CD14-positive monocyte (primary cell): ENCODE measurements around the gene TFAP2D. TPM values are rescaled to one million over a fixed set of nuclear protein-coding genes. Genes with fewer than 3 reads are reported as not detected.

Source experiments
- DNase-seq, 3 donors: peaks; one replicate each; pipeline ENCODE4 v3.0.0-alpha.2; 2011 to 2022
- H2AFZ ChIP-seq: 2 replicates; pipeline ENCODE4 v1.6.0; 2012; ENCODE audit warnings: mild to moderate bottlenecking, low read depth, low read length, inconsistent platforms; ENCODE audit not compliant: insufficient read depth, poor library complexity, severe bottlenecking
- H3K27ac ChIP-seq, 2 donors: 1 replicate in 1 of 2; 2 replicates in 1 of 2; pipeline ENCODE4 v1.5.1; 2012 to 2013; ENCODE audit warnings: low read length in 2 of 2, control low read depth in 1 of 2, inconsistent platforms in 1 of 2, low read depth in 1 of 2, mild to moderate bottlenecking in 1 of 2
- H3K27me3 ChIP-seq, 2 donors: one replicate each; pipeline versions ENCODE4 v1.6.0 to v1.6.1; 2011 to 2013; ENCODE audit warnings: low read length in 2 of 2; ENCODE audit not compliant: control insufficient read depth in 2 of 2, insufficient read depth in 2 of 2
- H3K36me3 ChIP-seq, 2 donors: replicated peaks in 1 of 2; 1 replicate in 1 of 2; 2 replicates in 1 of 2; pipeline versions ENCODE4 v1.5.1 to v1.6.1; 2012 to 2013; ENCODE audit warnings: low read length in 2 of 2, control low read depth in 1 of 2, inconsistent platforms in 1 of 2, mild to moderate bottlenecking in 1 of 2; ENCODE audit not compliant: insufficient read depth in 2 of 2, control insufficient read depth in 1 of 2
- H3K4me1 ChIP-seq, 2 donors: 1 replicate in 1 of 2; 2 replicates in 1 of 2; pipeline versions ENCODE4 v1.5.1 to v1.6.1; 2012 to 2013; ENCODE audit warnings: low read length in 2 of 2, control low read depth in 1 of 2, inconsistent platforms in 1 of 2, mild to moderate bottlenecking in 1 of 2, moderate library complexity in 1 of 2; ENCODE audit not compliant: insufficient read depth in 2 of 2, control insufficient read depth in 1 of 2
- H3K4me2 ChIP-seq: replicated peaks from 2 replicates; pipeline ENCODE3; 2012; ENCODE audit warnings: low read length, moderate library complexity, mild to moderate bottlenecking; ENCODE audit not compliant: poor library complexity, severe bottlenecking; ENCODE audit errors: extremely low read depth
- H3K4me3 ChIP-seq, 3 experiments: fragments of 200-600 bp in 1 of 3; sonication (generic) in 1 of 3; replicated peaks in 1 of 3; 1 replicate in 2 of 3; 2 replicates in 1 of 3; pipeline ENCODE4 v1.5.1; 2011 to 2013; ENCODE audit warnings: low read length in 3 of 3, mild to moderate bottlenecking in 3 of 3, control low read depth in 2 of 3, low read depth in 2 of 3, inconsistent platforms in 1 of 3, moderate library complexity in 1 of 3
- H3K79me2 ChIP-seq: 2 replicates; pipeline ENCODE4 v1.6.0; 2012; ENCODE audit warnings: mild to moderate bottlenecking, control low read depth, inconsistent platforms, low read length, moderate library complexity; ENCODE audit not compliant: insufficient read depth
- H3K9ac ChIP-seq: 2 replicates; pipeline ENCODE4 v1.6.0; 2017; ENCODE audit warnings: low read length, mild to moderate bottlenecking; ENCODE audit not compliant: insufficient read depth, poor library complexity, severe bottlenecking
- H3K9me3 ChIP-seq, 2 donors: replicated peaks in 1 of 2; 1 replicate in 1 of 2; 2 replicates in 1 of 2; pipeline versions ENCODE4 v1.5.1 to v1.6.1; 2012 to 2013; ENCODE audit warnings: low read length in 2 of 2, control low read depth in 1 of 2; ENCODE audit not compliant: control insufficient read depth in 1 of 2, insufficient read depth in 1 of 2
- H4K20me1 ChIP-seq: 2 replicates; pipeline ENCODE4 v1.6.0; 2012; ENCODE audit warnings: mild to moderate bottlenecking, low read length, control low read depth, moderate library complexity; ENCODE audit not compliant: insufficient read depth
- H3K27ac Mint-ChIP-seq, 7 donors: one replicate each; pipeline ENCODE4 v1.8.0; 2020; ENCODE audit warnings: mild to moderate bottlenecking in 7 of 7, mixed read lengths in 7 of 7, moderate library complexity in 6 of 7, inconsistent platforms in 2 of 7
- H3K27me3 Mint-ChIP-seq, 3 donors: one replicate each; pipeline ENCODE4 v1.8.0; 2021 to 2022; ENCODE audit warnings: low read depth in 3 of 3, mild to moderate bottlenecking in 3 of 3, mixed read lengths in 3 of 3, moderate library complexity in 3 of 3, inconsistent platforms in 1 of 3
- H3K36me3 Mint-ChIP-seq, 2 donors: one replicate each; pipeline ENCODE4 v1.8.0; 2020; ENCODE audit warnings: mixed read lengths in 2 of 2, inconsistent platforms in 1 of 2, mild to moderate bottlenecking in 1 of 2
- H3K4me1 Mint-ChIP-seq: one replicate; pipeline ENCODE4 v1.8.0; 2020; ENCODE audit warnings: mild to moderate bottlenecking, mixed read lengths
- H3K4me3 Mint-ChIP-seq, 2 donors: one replicate each; pipeline ENCODE4 v1.8.0; 2020; ENCODE audit warnings: mild to moderate bottlenecking in 2 of 2, mixed read lengths in 2 of 2, moderate library complexity in 1 of 2
- H3K9me3 Mint-ChIP-seq, 7 donors: one replicate each; pipeline ENCODE4 v1.8.0; 2020 to 2022; ENCODE audit warnings: mixed read lengths in 7 of 7, mild to moderate bottlenecking in 6 of 7, moderate library complexity in 6 of 7, inconsistent platforms in 2 of 7
- CTCF ChIP-seq: fragments of 200-600 bp; IDR thresholded peaks from one replicate; pipeline ENCODE4 v1.8.0; 2022; ENCODE audit warnings: antibody characterized with exemption, mild to moderate bottlenecking
- whole genome bisulfite sequencing: methylation state at CpG from one replicate; pipeline ENCODE4 v1.1.5; 2013; ENCODE audit warnings: missing lambda C conversion rate; ENCODE audit not compliant: insufficient coverage; 5-methylcytosine and 5-hydroxymethylcytosine counted together
- intact Hi-C, 2 donors: fragments of 100-400 bp; cut with micrococcal nuclease; formaldehyde crosslinking; loops; one replicate each; pipeline versions ENCODE4 v1.15.0 to v1.15.1; 2023
- polyA plus RNA-seq, 3 donors: library from polyadenylated mRNA; depleted of rRNA in 1 of 3; unstranded in 2 of 3; stranded (reverse) in 1 of 3; fragments of 300-500 nt in 2 of 3; fragments of >200 nt in 1 of 3; fragmentation: Illumina TruSeq in 2 of 3; gene quantifications; 1 replicate in 2 of 3; 2 replicates in 1 of 3; pipeline ENCODE4 v1.2.3, GENCODE V29; 2012 to 2021

TFAP2D gene
- polyA plus RNA-seq, 3 donors, result not detected

GRCh38 chr6:50722829-50723554 is 9.7 kb downstream of the TFAP2D start:
- no peaks in the 10 kb centered on the region for H3K79me2 ChIP-seq
- peaks cover 57 to 69% of the 10 kb centered on the region in 2 donors for H3K27me3 ChIP-seq
- DNase-seq, result no peak
- no peak overlapping the region for H3K27ac ChIP-seq
- no peaks in the 10 kb centered on the region for H4K20me1 ChIP-seq
- H3K4me2 ChIP-seq, result no peak overlapping the region
- H3K4me1 ChIP-seq, result no peaks in the 10 kb centered on the region
- Mint-ChIP-seq H3K27ac (no peak overlapping the region), H3K4me1 (no peaks in the 10 kb centered on the region), H3K9me3 (peaks cover 0 to 36% (median 30%) of the 10 kb centered on the region in 7 donors), H3K4me3 (peak overlapping the region in 1 of 2 donors; percentile 65), H3K36me3 (peaks cover 0 to 5% of the 10 kb centered on the region in 2 donors), H3K27me3 (peaks cover 48 to 78% (median 57%) of the 10 kb centered on the region in 3 donors)
- H3K9me3 ChIP-seq, result peaks cover 14 to 37% of the 10 kb centered on the region in 2 donors
- no peaks in the 10 kb centered on the region for H3K36me3 ChIP-seq
- H2AFZ ChIP-seq, result no peak overlapping the region
- no peak overlapping the region for H3K4me3 ChIP-seq
- 6% methylated on average over 11 of the region's 24 CpGs for WGBS
- TF ChIP-seq CTCF, result no peak
- intact Hi-C loops, result no loop called here
- H3K9ac ChIP-seq, result no peak overlapping the region

- Histone ChIP-seq H3K9me3 (peaks cover 14 to 37% of the 10 kb centered on the region in 2 donors), H3K27ac (no peak overlapping the region), H3K79me2 (no peaks in the 10 kb centered on the region), H3K9ac (no peak overlapping the region), H3K4me2 (no peak overlapping the region), H3K27me3 (peaks cover 52 to 60% of the 10 kb centered on the region in 2 donors), H4K20me1 (no peaks in the 10 kb centered on the region), H3K4me3 (no peak overlapping the region), H3K4me1 (no peaks in the 10 kb centered on the region), H3K36me3 (no peaks in the 10 kb centered on the region), H2AFZ (no peak overlapping the region)
- Mint-ChIP-seq H3K27ac (no peak overlapping the region), H3K4me1 (no peaks in the 10 kb centered on the region), H3K9me3 (peaks cover 0 to 39% (median 33%) of the 10 kb centered on the region in 7 donors), H3K4me3 (peak overlapping the region in 1 of 2 donors; percentile 65), H3K36me3 (peaks cover 0 to 5% of the 10 kb centered on the region in 2 donors), H3K27me3 (peaks cover 42 to 66% (median 50%) of the 10 kb centered on the region in 3 donors)
- intact Hi-C loops, result no loop called here
- DNase-seq, result no peak
- TF ChIP-seq CTCF, result no peak
- WGBS, result 4% methylated on average over 36 of the region's 43 CpGs
Observed at GRCh38 chr6:50724381-50725124, 11.2 kb downstream of the TFAP2D start.
